Measurements from ENCODE around the gene CES5A. TPM values are rescaled to one million over a fixed set of nuclear protein-coding genes. Genes with fewer than 3 reads are reported as not detected.

CES5A gene
- total and polyA plus RNA-seq, 2 of the 4 experiments (the other 2 are of a cell fraction) = not detected

DNA sequence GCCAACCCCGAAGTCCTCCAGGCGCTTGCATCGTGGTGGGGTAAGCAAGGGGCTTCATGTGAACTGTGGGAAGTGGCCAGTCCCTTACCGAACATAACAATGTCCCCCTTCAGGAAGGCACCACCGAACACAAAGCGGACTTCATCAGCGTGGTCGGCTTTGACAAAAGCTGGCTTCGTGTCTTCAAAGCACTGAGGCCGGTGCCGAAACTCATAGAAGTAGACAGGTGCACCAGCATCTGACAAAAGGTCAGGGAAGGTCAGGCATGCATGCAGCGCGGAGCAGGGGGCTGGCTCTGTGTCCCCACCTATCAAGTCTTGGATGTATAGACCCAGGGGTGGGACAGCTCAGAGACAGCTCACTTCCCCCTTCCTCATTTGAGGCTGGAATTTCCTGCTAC is 25.6 kb downstream of the CES5A start:
- in situ Hi-C loops (cut with MboI; ENCODE audit: low sequenced_read_pairs) = loop anchor here (10.0 kb wide), 2 partner anchors 305 to 385 kb away; no protein-coding TSS in a partner anchor

More for the DNA sequence above, 25.6 kb downstream of the CES5A start:
- WGBS, 2 experiments (ENCODE audit: extremely low coverage in 2 of 2, insufficient read length in 1 of 2) = 58% methylated on average over 3 of the region's 13 CpGs; no CpG with 5 or more reads in 1 of the 2 experiments
- H3K79me1 ChIP-seq (ENCODE audit: low read depth in 1 of 2, low read length in 2 of 2) = no peaks in the 10 kb centered on the region
- no peak overlapping the region for H3K4me2 ChIP-seq (ENCODE audit: low read depth, low read length)
- no peak overlapping the region for H3K14ac ChIP-seq (replicated peaks; ENCODE audit: low read depth, low read length)
- TF ChIP-seq NFE2L2 (IDR thresholded peaks at IDR 0.05; ENCODE audit: low read depth, low read length) (no peak), CHD1 (IDR thresholded peaks at IDR 0.05; ENCODE audit: low read depth, low read length) (no peak), BHLHE40 (IDR thresholded peaks at IDR 0.05; ENCODE audit: low read depth, low read length) (no peak), RCOR1 (IDR thresholded peaks at IDR 0.05; ENCODE audit: insufficient replicate concordance, low read length) (no peak), SMC3 (IDR thresholded peaks at IDR 0.05; ENCODE audit: low read depth, low read length) (no peak), RFX5 (IDR thresholded peaks at IDR 0.05; ENCODE audit: low read depth, low read length) (no peak), MXI1 (IDR thresholded peaks at IDR 0.05; ENCODE audit: borderline replicate concordance, low read depth, low read length) (no peak), MAFK (IDR thresholded peaks at IDR 0.05; ENCODE audit: low read depth, low read length) (no peak)
- TF ChIP-seq, protein P1, sequence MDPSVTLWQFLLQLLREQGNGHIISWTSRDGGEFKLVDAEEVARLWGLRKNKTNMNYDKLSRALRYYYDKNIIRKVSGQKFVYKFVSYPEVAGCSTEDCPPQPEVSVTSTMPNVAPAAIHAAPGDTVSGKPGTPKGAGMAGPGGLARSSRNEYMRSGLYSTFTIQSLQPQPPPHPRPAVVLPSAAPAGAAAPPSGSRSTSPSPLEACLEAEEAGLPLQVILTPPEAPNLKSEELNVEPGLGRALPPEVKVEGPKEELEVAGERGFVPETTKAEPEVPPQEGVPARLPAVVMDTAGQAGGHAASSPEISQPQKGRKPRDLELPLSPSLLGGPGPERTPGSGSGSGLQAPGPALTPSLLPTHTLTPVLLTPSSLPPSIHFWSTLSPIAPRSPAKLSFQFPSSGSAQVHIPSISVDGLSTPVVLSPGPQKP (IDR thresholded peaks at IDR 0.05; ENCODE audit: borderline replicate concordance, low read depth, low read length) = no peak
- no peak overlapping the region for H2BK15ac ChIP-seq (ENCODE audit: low read depth, low read length)
- no TSS peak for BruUV-seq (replicated peaks)
- no peak overlapping the region for H2AK5ac ChIP-seq (ENCODE audit: low read depth, low read length)
- H2BK120ac ChIP-seq (ENCODE audit: low read depth, low read length) = no peak overlapping the region
- no peaks in the 10 kb centered on the region for H3K27me3 ChIP-seq (ENCODE audit: control insufficient read depth, insufficient read depth, low read length)
- intact Hi-C loops (cut with micrococcal nuclease) = no loop called here
- dilution Hi-C loops (cut with HindIII; ENCODE audit: low sequenced_read_pairs, unreplicated experiment) = no loop called here
- no peak overlapping the region for H2AK9ac ChIP-seq (replicated peaks; ENCODE audit: low read depth, low read length, poor library complexity)
- H3K36me3 ChIP-seq (ENCODE audit: control insufficient read depth, insufficient read depth, low read length) = no peaks in the 10 kb centered on the region
- ATAC-seq (ENCODE audit: low read depth) (no peak), DNase-seq (no peak)
- H3K18ac ChIP-seq (ENCODE audit: low read depth, low read length) = no peak overlapping the region
- H4K20me1 ChIP-seq (ENCODE audit: insufficient read depth, low read length) = no peaks in the 10 kb centered on the region
- H3K9me1 ChIP-seq (ENCODE audit: insufficient read depth, low read length) = no peaks in the 10 kb centered on the region
- H3K9me3 ChIP-seq (ENCODE audit: control insufficient read depth, insufficient read depth, low read length) = no peaks in the 10 kb centered on the region
- no peak overlapping the region for H4K8ac ChIP-seq (ENCODE audit: low read depth in 2 of 2, low read length in 2 of 2)
- H2BK5ac ChIP-seq (ENCODE audit: low read depth, low read length, poor library complexity, severe bottlenecking) = no peak overlapping the region
- H3K4me3 ChIP-seq (ENCODE audit: insufficient read depth, low read depth, low read length) = no peak overlapping the region
- POLR2A ChIA-PET (ENCODE audit: unreplicated experiment) = no interaction called here
- CTCF ChIA-PET = no interaction called here
- no peak overlapping the region for H3K27ac ChIP-seq (ENCODE audit: insufficient read depth, low read length)
- H3K4ac ChIP-seq (ENCODE audit: low read depth, low read length) = no peak overlapping the region
- no peak overlapping the region for H4K91ac ChIP-seq (ENCODE audit: insufficient read depth, low read depth, low read length)
- no peak overlapping the region for H2BK20ac ChIP-seq (ENCODE audit: low read depth, low read length)
- H3K9ac ChIP-seq (ENCODE audit: low read depth, low read length) = no peak overlapping the region
- H2AFZ ChIP-seq (replicated peaks; ENCODE audit: low read length, poor library complexity) = no peak overlapping the region
- H3K4me1 ChIP-seq (ENCODE audit: control insufficient read depth, insufficient read depth, low read length) = no peaks in the 10 kb centered on the region
- H3K23ac ChIP-seq (ENCODE audit: low read depth, low read length) = no peak overlapping the region
- H3K56ac ChIP-seq (ENCODE audit: extremely low read depth, insufficient read depth, low read length) = no peak overlapping the region
- H4K5ac ChIP-seq (ENCODE audit: low read depth, low read length) = no peak overlapping the region

Data from IMR-90 (cell line).